WTC11 (cell line): Measurements from ENCODE around the gene RNASEH2C. TPM values are rescaled to one million over a fixed set of nuclear protein-coding genes. Genes with fewer than 3 reads are reported as not detected.
"Not testable (repeated sequence)": the region's sequence is repeated elsewhere in the genome, so short reads cannot be mapped to it uniquely, and the experiment has no call there.

Source experiments
- ATAC-seq: fragments of 200-7000 bp; cut with Tn5 transposase; 2 replicates; pipeline ENCODE4 v1.10.0; 2021; ENCODE audit warnings: mild to moderate bottlenecking, moderate library complexity
- CTCF ChIA-PET: fragments of 300-600 bp; sonication (Branson Sonifier 250); formaldehyde crosslinking; loops from one replicate; lab custom pipeline; 2021; ENCODE audit warnings: antibody characterized with exemption; lab: Charles Lee
- POLR2A ChIA-PET: fragments of 350-600 bp; sonication (Branson Sonifier 250); formaldehyde crosslinking; loops from one replicate; lab custom pipeline; 2021; ENCODE audit warnings: antibody characterized with exemption; lab: Charles Lee
- DNase-seq: peaks from one replicate; pipeline ENCODE4 v3.0.0; 2021; ENCODE audit warnings: low spot score
- H3K27ac Mint-ChIP-seq: 2 replicates; pipeline ENCODE4 v1.8.0; 2021; ENCODE audit warnings: mixed read lengths
- H3K27me3 Mint-ChIP-seq: 2 replicates; pipeline ENCODE4 v1.8.0; 2021; ENCODE audit warnings: low read depth, mild to moderate bottlenecking, moderate library complexity, mixed read lengths
- H3K36me3 Mint-ChIP-seq: 2 replicates; pipeline ENCODE4 v1.8.0; 2021; ENCODE audit warnings: mixed read lengths
- H3K4me1 Mint-ChIP-seq: 2 replicates; pipeline ENCODE4 v1.8.0; 2022; ENCODE audit warnings: mixed read lengths
- H3K4me3 Mint-ChIP-seq: 2 replicates; pipeline ENCODE4 v1.8.0; 2021; ENCODE audit warnings: mild to moderate bottlenecking, moderate library complexity, mixed read lengths
- H3K9me3 Mint-ChIP-seq: 2 replicates; pipeline ENCODE4 v1.8.0; 2021; ENCODE audit warnings: mixed read lengths
- CBFB ChIP-seq: sonication (generic); formaldehyde crosslinking; IDR thresholded peaks from 2 replicates; pipeline ENCODE4 v1.8.1; 2022; ENCODE audit warnings: mild to moderate bottlenecking, low read depth, missing genetic modification reagents
- ESRRA ChIP-seq: sonication (generic); formaldehyde crosslinking; IDR thresholded peaks from 2 replicates; pipeline ENCODE4 v1.8.1; 2022; ENCODE audit warnings: mild to moderate bottlenecking, missing genetic modification reagents, borderline replicate concordance
- FOXP1 ChIP-seq: sonication (generic); formaldehyde crosslinking; IDR thresholded peaks from 2 replicates; pipeline ENCODE4 v1.8.0; 2022; ENCODE audit warnings: missing genetic modification reagents, mild to moderate bottlenecking, moderate library complexity, borderline replicate concordance
- GRHL2 ChIP-seq: fragments of 250-450 bp; sonication (Bioruptor Pico); IDR thresholded peaks from 2 replicates; pipeline ENCODE4 v1.8.0; 2022; ENCODE audit warnings: mild to moderate bottlenecking, moderate library complexity; ENCODE audit not compliant: insufficient replicate concordance, severe bottlenecking
- GTF2I ChIP-seq: fragments of 250-450 bp; sonication (Bioruptor Pico); conservative IDR thresholded peaks from 2 replicates; pipeline ENCODE4 v1.4.0; 2021; ENCODE audit warnings: mild to moderate bottlenecking
- HMGA2 ChIP-seq: fragments of 250-450 bp; sonication (Bioruptor Pico); IDR thresholded peaks from 2 replicates; pipeline ENCODE4 v1.4.0; 2021; ENCODE audit warnings: mild to moderate bottlenecking, moderate library complexity
- IRF2 ChIP-seq: sonication (generic); formaldehyde crosslinking; IDR thresholded peaks from 2 replicates; pipeline ENCODE4 v1.8.0; 2022; ENCODE audit warnings: low read depth, missing genetic modification reagents, borderline replicate concordance
- JAZF1 ChIP-seq: fragments of 250-450 bp; sonication (Bioruptor Pico); IDR thresholded peaks from 2 replicates; pipeline ENCODE4 v1.9.0; 2021; ENCODE audit warnings: moderate library complexity, mild to moderate bottlenecking, inconsistent platforms
- KAT7 ChIP-seq: sonication (generic); formaldehyde crosslinking; IDR thresholded peaks from 2 replicates; pipeline ENCODE4 v1.8.1; 2023; ENCODE audit warnings: missing genetic modification reagents, mild to moderate bottlenecking, borderline replicate concordance
- NFATC4 ChIP-seq: fragments of 250-450 bp; sonication (Bioruptor Pico); IDR thresholded peaks from 2 replicates; pipeline ENCODE4 v1.9.0; 2021; ENCODE audit warnings: mild to moderate bottlenecking
- NR3C1 ChIP-seq: sonication (generic); formaldehyde crosslinking; conservative IDR thresholded peaks from 2 replicates; pipeline ENCODE4 v1.8.1; 2023; ENCODE audit warnings: low read depth, mild to moderate bottlenecking, missing genetic modification reagents
- PRRX2 ChIP-seq: fragments of 250-450 bp; sonication (Bioruptor Pico); IDR thresholded peaks from 2 replicates; pipeline ENCODE4 v1.8.0; 2021; ENCODE audit warnings: mild to moderate bottlenecking
- TEAD1 ChIP-seq: sonication (generic); formaldehyde crosslinking; IDR thresholded peaks from 2 replicates; pipeline ENCODE4 v1.8.0; 2022; ENCODE audit warnings: mild to moderate bottlenecking, missing genetic modification reagents
- ZBTB43 ChIP-seq: sonication (generic); formaldehyde crosslinking; IDR thresholded peaks from 2 replicates; pipeline ENCODE4 v1.8.1; 2023; ENCODE audit warnings: mild to moderate bottlenecking, missing genetic modification reagents
- ZNF121 ChIP-seq: sonication (generic); formaldehyde crosslinking; IDR thresholded peaks from 2 replicates; pipeline ENCODE4 v1.8.0; 2023; ENCODE audit warnings: missing genetic modification reagents
- ZNF138 ChIP-seq: sonication (generic); formaldehyde crosslinking; conservative IDR thresholded peaks from 2 replicates; pipeline ENCODE4 v1.8.1; 2022; ENCODE audit warnings: mild to moderate bottlenecking, moderate library complexity, missing genetic modification reagents
- ZNF416 ChIP-seq: fragments of 250-450 bp; sonication (Bioruptor Pico); IDR thresholded peaks from 2 replicates; pipeline ENCODE4 v1.9.0; 2021; ENCODE audit warnings: mild to moderate bottlenecking, inconsistent platforms
- ZNF532 ChIP-seq: fragments of 250-450 bp; sonication (Bioruptor Pico); IDR thresholded peaks from 2 replicates; pipeline ENCODE4 v1.9.0; 2021; ENCODE audit warnings: mild to moderate bottlenecking, borderline replicate concordance
- ZNF671 ChIP-seq: fragments of 250-450 bp; sonication (Bioruptor Pico); IDR thresholded peaks from 2 replicates; pipeline ENCODE4 v1.8.0; 2021; ENCODE audit warnings: mild to moderate bottlenecking
- total RNA-seq: library from RNA; stranded (reverse); gene quantifications from 3 replicates; pipeline ENCODE4 v1.2.3, GENCODE V29; 2021
- TF ChIP-seq, protein P1 (sequence below): sonication (generic); formaldehyde crosslinking; IDR thresholded peaks from 2 replicates; pipeline ENCODE4 v1.8.1; 2023; ENCODE audit warnings: mild to moderate bottlenecking, missing genetic modification reagents, moderate library complexity
- TF ChIP-seq, protein P2 (sequence below): sonication (generic); formaldehyde crosslinking; IDR thresholded peaks from 2 replicates; pipeline ENCODE4 v1.8.0; 2022; ENCODE audit warnings: mild to moderate bottlenecking, missing genetic modification reagents
- TF ChIP-seq, protein P3 (sequence below): sonication (generic); formaldehyde crosslinking; IDR thresholded peaks from 2 replicates; pipeline ENCODE4 v1.8.1; 2022; ENCODE audit warnings: mild to moderate bottlenecking, moderate library complexity, missing genetic modification reagents
- TF ChIP-seq, protein P4 (sequence below): sonication (generic); formaldehyde crosslinking; IDR thresholded peaks from 2 replicates; pipeline ENCODE4 v1.8.0; 2023; ENCODE audit warnings: missing genetic modification reagents
- TF ChIP-seq, protein P5 (sequence below): sonication (generic); formaldehyde crosslinking; IDR thresholded peaks from 2 replicates; pipeline ENCODE4 v1.8.1; 2023; ENCODE audit warnings: mild to moderate bottlenecking, missing genetic modification reagents, moderate library complexity

The RNASEH2C gene
- total RNA-seq, 1 experiment from 2014 or later = 42.1 TPM

DNA sequence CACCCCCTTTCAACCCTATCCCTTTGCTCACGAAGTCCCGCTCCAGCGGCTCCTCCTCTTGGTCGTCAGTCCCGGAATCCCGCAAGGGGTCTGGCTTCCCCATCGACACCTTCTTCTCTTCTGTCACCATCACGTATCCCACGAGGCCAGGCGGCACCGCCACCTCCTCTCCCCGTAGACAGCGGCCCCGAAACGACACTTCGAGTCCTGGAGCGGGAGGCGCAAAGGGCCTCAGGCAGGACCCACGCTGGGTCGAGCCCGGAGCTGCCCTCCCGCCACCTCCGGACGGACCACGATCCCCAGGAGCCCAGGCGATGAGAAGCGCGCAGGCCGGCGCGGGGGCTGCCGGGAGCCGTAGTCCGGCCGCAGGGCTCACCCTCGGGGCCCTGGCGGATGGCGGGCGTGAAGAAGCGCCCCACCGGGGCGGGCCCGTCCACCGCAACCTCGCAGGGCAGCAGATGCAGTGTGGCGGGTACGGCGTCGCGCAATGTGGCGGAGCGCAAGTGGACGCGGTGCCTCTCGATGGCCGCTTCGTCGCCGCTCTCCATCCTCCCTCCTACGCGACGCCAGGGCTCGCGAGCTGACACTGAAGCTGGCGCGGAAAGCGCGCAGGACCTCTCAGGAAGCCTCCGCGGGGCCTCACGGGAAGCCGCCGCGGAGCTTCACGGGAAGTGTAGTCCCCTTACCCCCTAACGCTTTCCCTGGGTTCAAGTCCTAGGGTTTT, at the start of gene RNASEH2C (continued):
- TF ChIP-seq, protein P1, sequence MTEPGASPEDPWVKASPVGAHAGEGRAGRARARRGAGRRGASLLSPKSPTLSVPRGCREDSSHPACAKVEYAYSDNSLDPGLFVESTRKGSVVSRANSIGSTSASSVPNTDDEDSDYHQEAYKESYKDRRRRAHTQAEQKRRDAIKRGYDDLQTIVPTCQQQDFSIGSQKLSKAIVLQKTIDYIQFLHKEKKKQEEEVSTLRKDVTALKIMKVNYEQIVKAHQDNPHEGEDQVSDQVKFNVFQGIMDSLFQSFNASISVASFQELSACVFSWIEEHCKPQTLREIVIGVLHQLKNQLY (CRISPR knock-in tag) = no peak
- TF ChIP-seq IRF2 (CRISPR knock-in tag) (no peak), ZNF138 (CRISPR knock-in tag) (no peak), GRHL2 (CRISPR knock-in tag) (no peak), CBFB (CRISPR knock-in tag) (no peak), ZBTB43 (peak; percentile 53; the same call in 1 of the 2 replicates), NR3C1 (CRISPR knock-in tag) (no peak)
- TF ChIP-seq, protein P2, sequence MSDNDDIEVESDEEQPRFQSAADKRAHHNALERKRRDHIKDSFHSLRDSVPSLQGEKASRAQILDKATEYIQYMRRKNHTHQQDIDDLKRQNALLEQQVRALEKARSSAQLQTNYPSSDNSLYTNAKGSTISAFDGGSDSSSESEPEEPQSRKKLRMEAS (CRISPR knock-in tag) = peak; percentile 80
- TF ChIP-seq, protein P3, sequence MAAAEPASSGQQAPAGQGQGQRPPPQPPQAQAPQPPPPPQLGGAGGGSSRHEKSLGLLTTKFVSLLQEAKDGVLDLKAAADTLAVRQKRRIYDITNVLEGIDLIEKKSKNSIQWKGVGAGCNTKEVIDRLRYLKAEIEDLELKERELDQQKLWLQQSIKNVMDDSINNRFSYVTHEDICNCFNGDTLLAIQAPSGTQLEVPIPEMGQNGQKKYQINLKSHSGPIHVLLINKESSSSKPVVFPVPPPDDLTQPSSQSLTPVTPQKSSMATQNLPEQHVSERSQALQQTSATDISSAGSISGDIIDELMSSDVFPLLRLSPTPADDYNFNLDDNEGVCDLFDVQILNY = peak; percentile 86; the same call in 1 of the 2 replicates

DNA sequence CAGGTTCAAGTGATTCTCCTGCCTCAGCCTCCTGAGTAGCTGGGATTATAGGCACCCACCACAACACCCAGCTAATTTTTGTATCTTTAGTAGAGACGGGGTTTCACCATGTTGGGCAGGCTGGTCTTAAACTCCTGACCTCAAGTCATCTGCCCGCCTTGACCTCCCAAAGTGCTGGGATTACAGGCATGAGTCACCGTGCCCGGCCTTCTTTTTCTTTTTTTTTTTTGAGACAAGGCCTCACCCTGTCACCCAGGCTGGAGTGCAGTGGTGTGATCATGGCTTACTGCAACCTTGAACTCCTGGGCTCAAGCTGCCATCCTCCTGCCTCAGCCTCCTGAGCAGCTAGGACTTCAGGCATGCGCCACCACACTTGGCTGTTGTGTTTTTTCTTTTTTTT, 47.2 kb upstream of the RNASEH2C start:
- H3K36me3 Mint-ChIP-seq, POLR2A ChIA-PET, H3K4me1 Mint-ChIP-seq, H3K27ac Mint-ChIP-seq, DNase-seq, ATAC-seq, H3K27me3 Mint-ChIP-seq, H3K4me3 Mint-ChIP-seq: not testable (repeated sequence)
- H3K9me3 Mint-ChIP-seq = peaks cover 14% of the 10 kb centered on the region; the same call in 1 of the 2 replicates
- CTCF ChIA-PET = interaction anchor here (1.6 kb wide), 1 partner anchor 12 kb away, joined by 7 read pairs; no protein-coding TSS in a partner anchor

GRCh38 chr11:65767406-65767805, 46.8 kb upstream of the RNASEH2C start:
- H3K27me3 Mint-ChIP-seq = peaks cover 9% of the 10 kb centered on the region; the same call in 1 of the 2 replicates
- POLR2A ChIA-PET = no interaction called here
- TF ChIP-seq KAT7 (CRISPR knock-in tag) (no peak), ESRRA (CRISPR knock-in tag) (no peak), PRRX2 (CRISPR knock-in tag) (no peak), ZNF671 (CRISPR knock-in tag) (no peak), ZNF121 (CRISPR knock-in tag) (no peak), TEAD1 (CRISPR knock-in tag) (no peak), IRF2 (CRISPR knock-in tag) (no peak), ZNF532 (CRISPR knock-in tag) (no peak), ZNF416 (CRISPR knock-in tag) (no peak), FOXP1 (CRISPR knock-in tag) (no peak), HMGA2 (CRISPR knock-in tag) (no peak), NFATC4 (CRISPR knock-in tag) (no peak), GTF2I (CRISPR knock-in tag) (no peak), JAZF1 (no peak)
- TF ChIP-seq, protein P4, sequence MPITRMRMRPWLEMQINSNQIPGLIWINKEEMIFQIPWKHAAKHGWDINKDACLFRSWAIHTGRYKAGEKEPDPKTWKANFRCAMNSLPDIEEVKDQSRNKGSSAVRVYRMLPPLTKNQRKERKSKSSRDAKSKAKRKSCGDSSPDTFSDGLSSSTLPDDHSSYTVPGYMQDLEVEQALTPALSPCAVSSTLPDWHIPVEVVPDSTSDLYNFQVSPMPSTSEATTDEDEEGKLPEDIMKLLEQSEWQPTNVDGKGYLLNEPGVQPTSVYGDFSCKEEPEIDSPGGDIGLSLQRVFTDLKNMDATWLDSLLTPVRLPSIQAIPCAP = no peak
- TF ChIP-seq, protein P5, sequence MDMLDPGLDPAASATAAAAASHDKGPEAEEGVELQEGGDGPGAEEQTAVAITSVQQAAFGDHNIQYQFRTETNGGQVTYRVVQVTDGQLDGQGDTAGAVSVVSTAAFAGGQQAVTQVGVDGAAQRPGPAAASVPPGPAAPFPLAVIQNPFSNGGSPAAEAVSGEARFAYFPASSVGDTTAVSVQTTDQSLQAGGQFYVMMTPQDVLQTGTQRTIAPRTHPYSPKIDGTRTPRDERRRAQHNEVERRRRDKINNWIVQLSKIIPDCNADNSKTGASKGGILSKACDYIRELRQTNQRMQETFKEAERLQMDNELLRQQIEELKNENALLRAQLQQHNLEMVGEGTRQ (CRISPR knock-in tag) = no peak

More at GRCh38 chr11:65767406-65767805, 46.8 kb upstream of the RNASEH2C start:
- H3K4me1 Mint-ChIP-seq = no peaks in the 10 kb centered on the region
- CTCF ChIA-PET = interaction anchor here (1.6 kb wide), 1 partner anchor 13 kb away, joined by 7 read pairs; no protein-coding TSS in a partner anchor
- ATAC-seq (no peak), DNase-seq (no peak)
- peaks cover 14% of the 10 kb centered on the region; the same call in 1 of the 2 replicates for H3K9me3 Mint-ChIP-seq
- no peak overlapping the region for H3K4me3 Mint-ChIP-seq
- no peak overlapping the region for H3K27ac Mint-ChIP-seq
- H3K36me3 Mint-ChIP-seq = no peaks in the 10 kb centered on the region
